CD4-positive, alpha-beta T cell (primary cell): ENCODE results near the gene FOSL1. TPM values are rescaled to one million over a fixed set of nuclear protein-coding genes. Genes with fewer than 3 reads are reported as not detected.

Source experiments
- ATAC-seq: fragments of 200-7000 bp; cut with Tn5 transposase; one replicate; pipeline ENCODE4 v1.10.0; 2022; ENCODE audit warnings: mild to moderate bottlenecking; ENCODE audit not compliant: poor library complexity
- CTCF ChIA-PET: fragments of 350-600 bp; sonication (Branson Sonifier 250); formaldehyde crosslinking; loops from one replicate; lab custom pipeline; 2021; ENCODE audit warnings: antibody characterized with exemption, inconsistent platforms; lab: Charles Lee
- POLR2A ChIA-PET: fragments of 350-600 bp; sonication (Branson Sonifier 250); formaldehyde crosslinking; loops from one replicate; lab custom pipeline; 2021; ENCODE audit warnings: antibody characterized with exemption, inconsistent platforms; lab: Charles Lee
- DNase-seq, 14 experiments: peaks; one replicate each; pipeline ENCODE4 v3.0.0-alpha.2; 2013 to 2020; ENCODE audit warnings: mixed read lengths in 2 of 14
- H3K27ac ChIP-seq, 2 donors: one replicate each; pipeline versions ENCODE4 v1.5.1 to v1.7.0; 2013; ENCODE audit warnings: low read length in 2 of 2, low read depth in 1 of 2, mild to moderate bottlenecking in 1 of 2
- H3K27me3 ChIP-seq, 2 experiments: 1 replicate in 1 of 2; 2 replicates in 1 of 2; pipeline versions ENCODE4 v1.6.1 to v1.7.0; 2013; ENCODE audit warnings: low read length in 2 of 2, control low read depth in 1 of 2, mild to moderate bottlenecking in 1 of 2, moderate library complexity in 1 of 2; ENCODE audit not compliant: insufficient read depth in 2 of 2, control insufficient read depth in 1 of 2
- H3K36me3 ChIP-seq: one replicate; pipeline ENCODE4 v1.6.1; 2013; ENCODE audit warnings: low read length, control low read depth; ENCODE audit not compliant: insufficient read depth
- H3K4me1 ChIP-seq: one replicate; pipeline ENCODE4 v1.6.1; 2013; ENCODE audit warnings: low read length, control low read depth; ENCODE audit not compliant: insufficient read depth
- H3K4me3 ChIP-seq: one replicate; pipeline ENCODE4 v1.5.1; 2013; ENCODE audit warnings: mild to moderate bottlenecking, low read length, moderate library complexity
- H3K9me3 ChIP-seq, 2 experiments: 1 replicate in 1 of 2; 2 replicates in 1 of 2; pipeline versions ENCODE4 v1.6.1 to v1.7.0; 2013; ENCODE audit warnings: low read length in 2 of 2, mild to moderate bottlenecking in 2 of 2, control low read depth in 1 of 2, moderate library complexity in 1 of 2; ENCODE audit not compliant: control insufficient read depth in 1 of 2, insufficient read depth in 1 of 2
- H3K27ac Mint-ChIP-seq: one replicate; pipeline ENCODE4 v1.8.0; 2020; ENCODE audit warnings: mixed read lengths
- H3K27me3 Mint-ChIP-seq: one replicate; pipeline ENCODE4 v1.8.0; 2021; ENCODE audit warnings: mixed read lengths
- H3K36me3 Mint-ChIP-seq: one replicate; pipeline ENCODE4 v1.8.0; 2021; ENCODE audit warnings: low read depth, mixed read lengths
- H3K4me1 Mint-ChIP-seq: one replicate; pipeline ENCODE4 v1.8.0; 2021; ENCODE audit warnings: low read depth, mixed read lengths
- H3K4me3 Mint-ChIP-seq: one replicate; pipeline ENCODE4 v1.8.0; 2020; ENCODE audit warnings: mild to moderate bottlenecking, mixed read lengths
- H3K9me3 Mint-ChIP-seq: one replicate; pipeline ENCODE4 v1.8.0; 2020; ENCODE audit warnings: mixed read lengths
- intact Hi-C, 2 experiments: fragments of 100-400 bp; cut with DNase I in 1 of 2; cut with micrococcal nuclease in 1 of 2; formaldehyde crosslinking; loops; one replicate each; pipeline versions ENCODE4 v1.15.1 to v1.9.0; 2023 to 2025; cut with DNase I, micrococcal nuclease
- total RNA-seq, 174 experiments: library from RNA in 2 of 174; stranded (reverse) in 2 of 174; gene quantifications; one replicate each; pipeline ENCODE4 v1.2.3 and lab custom pipeline; 2021 to 2026
- TF ChIP-seq, protein P1 (sequence below): fragments of 200-600 bp; IDR thresholded peaks from one replicate; pipeline ENCODE4 v1.8.0; 2022; ENCODE audit warnings: antibody characterized with exemption, mild to moderate bottlenecking

FOSL1 gene
- total RNA-seq, 2 experiments from 2014 or later, result 1.8 to 2.2 TPM

DNA sequence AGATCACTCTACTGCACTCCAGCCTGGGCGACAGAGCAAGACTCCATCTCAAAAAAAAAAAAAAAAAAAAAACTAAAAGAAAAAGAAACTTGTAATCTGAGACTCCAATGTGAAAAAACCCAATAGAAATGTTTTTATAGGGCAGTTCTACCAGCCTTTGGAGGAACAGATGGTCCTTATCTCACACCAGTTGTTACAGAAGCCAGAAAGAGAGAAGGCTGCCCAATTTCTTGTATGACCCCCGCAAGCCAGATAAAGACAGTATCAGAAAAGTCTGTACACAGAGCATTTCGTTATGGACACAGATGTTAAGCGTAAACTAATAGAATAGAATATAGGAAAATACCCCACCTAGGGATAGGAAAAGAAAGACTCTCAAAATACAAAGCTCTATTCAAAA is 33.8 kb upstream of the FOSL1 start:
- POLR2A ChIA-PET, result interaction anchor here (0.6 kb wide), 1 partner anchor 46 kb away, joined by 3 read pairs; the partner anchor contains the start of gene FIBP
- Histone ChIP-seq H3K4me1 (peaks cover 2% of the 10 kb centered on the region), H3K36me3 (no peaks in the 10 kb centered on the region), H3K4me3 (no peak overlapping the region), H3K27me3 (no peaks in the 10 kb centered on the region), H3K27ac (no peak overlapping the region), H3K9me3 (no peaks in the 10 kb centered on the region)
- DNase-seq (no peak), ATAC-seq (no peak)
- intact Hi-C loops, result no loop called here
- Mint-ChIP-seq H3K27ac (no peak overlapping the region), H3K36me3 (no peaks in the 10 kb centered on the region), H3K27me3 (no peaks in the 10 kb centered on the region), H3K9me3 (no peaks in the 10 kb centered on the region), H3K4me1 (peaks cover 3% of the 10 kb centered on the region), H3K4me3 (no peak overlapping the region)
- CTCF ChIA-PET, result interaction anchor here (0.7 kb wide), 1 partner anchor 329 kb away, joined by 4 read pairs; no protein-coding TSS in a partner anchor
- TF ChIP-seq, protein P1, sequence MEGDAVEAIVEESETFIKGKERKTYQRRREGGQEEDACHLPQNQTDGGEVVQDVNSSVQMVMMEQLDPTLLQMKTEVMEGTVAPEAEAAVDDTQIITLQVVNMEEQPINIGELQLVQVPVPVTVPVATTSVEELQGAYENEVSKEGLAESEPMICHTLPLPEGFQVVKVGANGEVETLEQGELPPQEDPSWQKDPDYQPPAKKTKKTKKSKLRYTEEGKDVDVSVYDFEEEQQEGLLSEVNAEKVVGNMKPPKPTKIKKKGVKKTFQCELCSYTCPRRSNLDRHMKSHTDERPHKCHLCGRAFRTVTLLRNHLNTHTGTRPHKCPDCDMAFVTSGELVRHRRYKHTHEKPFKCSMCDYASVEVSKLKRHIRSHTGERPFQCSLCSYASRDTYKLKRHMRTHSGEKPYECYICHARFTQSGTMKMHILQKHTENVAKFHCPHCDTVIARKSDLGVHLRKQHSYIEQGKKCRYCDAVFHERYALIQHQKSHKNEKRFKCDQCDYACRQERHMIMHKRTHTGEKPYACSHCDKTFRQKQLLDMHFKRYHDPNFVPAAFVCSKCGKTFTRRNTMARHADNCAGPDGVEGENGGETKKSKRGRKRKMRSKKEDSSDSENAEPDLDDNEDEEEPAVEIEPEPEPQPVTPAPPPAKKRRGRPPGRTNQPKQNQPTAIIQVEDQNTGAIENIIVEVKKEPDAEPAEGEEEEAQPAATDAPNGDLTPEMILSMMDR, result no peak

DNA sequence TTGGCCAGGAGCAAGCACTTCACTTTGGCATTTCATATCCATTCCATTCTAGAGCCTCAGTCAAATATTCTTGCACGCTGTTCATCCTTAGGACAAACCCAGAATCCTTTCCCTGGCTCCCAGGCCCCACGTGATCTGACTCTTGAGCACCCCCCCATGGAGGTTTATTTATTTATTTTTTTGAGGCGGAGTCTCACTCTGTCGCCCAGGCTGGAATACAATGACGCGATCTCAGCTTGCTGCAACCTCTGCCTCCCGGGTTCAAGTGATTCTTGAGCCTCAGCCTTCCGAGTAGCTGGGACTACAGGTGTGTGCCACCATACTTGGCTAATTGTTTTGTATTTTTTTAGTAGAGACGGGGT is 32.4 kb upstream of the FOSL1 start:
- no peaks in the 10 kb centered on the region for H3K9me3 Mint-ChIP-seq
- H3K27me3 ChIP-seq, result no peaks in the 10 kb centered on the region
- H3K4me1 Mint-ChIP-seq, result peaks cover 18% of the 10 kb centered on the region
- no peak overlapping the region for H3K4me3 Mint-ChIP-seq
- H3K4me1 ChIP-seq, result peaks cover 17% of the 10 kb centered on the region
- POLR2A ChIA-PET, result interaction anchor here (1.4 to 2.3 kb wide), 2 partner anchors 42 to 43 kb away, joined by 3 to 5 read pairs; partner anchors contain the start of gene CCDC85B
- H3K27ac Mint-ChIP-seq, result peak overlapping the region; percentile 9
- CTCF ChIA-PET, result interaction anchor here (1.1 to 2.1 kb wide), 3 partner anchors 42 to 48 kb away, joined by 3 to 9 read pairs (median 4); partner anchors contain the start of genes CCDC85B and FIBP
- H3K9me3 ChIP-seq, result no peaks in the 10 kb centered on the region
- H3K36me3 Mint-ChIP-seq, result no peaks in the 10 kb centered on the region
- intact Hi-C loops, result no loop called here
- DNase-seq (peak in 1 of 14 experiments; percentile 29), ATAC-seq (no peak)
- no peak overlapping the region for H3K4me3 ChIP-seq
- H3K27ac ChIP-seq, result no peak overlapping the region
- TF ChIP-seq, protein P1, result no peak
- no peaks in the 10 kb centered on the region for H3K27me3 Mint-ChIP-seq
- H3K36me3 ChIP-seq, result no peaks in the 10 kb centered on the region

GRCh38 chr11:65931773-65932557 is 31.8 kb upstream of the FOSL1 start:
- no peak overlapping the region for H3K27ac ChIP-seq
- H3K4me3 ChIP-seq, result no peak overlapping the region
- POLR2A ChIA-PET, result interaction anchor here (1.4 to 2.3 kb wide), 2 partner anchors 41 to 42 kb away, joined by 3 to 5 read pairs; partner anchors contain the start of gene CCDC85B
- DNase-seq (no peak), ATAC-seq (no peak)
- TF ChIP-seq, protein P1, result no peak
- Mint-ChIP-seq H3K27ac (peak overlapping the region; percentile 20), H3K4me3 (no peak overlapping the region), H3K4me1 (peaks cover 23% of the 10 kb centered on the region), H3K9me3 (no peaks in the 10 kb centered on the region), H3K27me3 (no peaks in the 10 kb centered on the region), H3K36me3 (no peaks in the 10 kb centered on the region)
- intact Hi-C loops, result no loop called here
- H3K9me3 ChIP-seq, result no peaks in the 10 kb centered on the region
- H3K4me1 ChIP-seq, result peaks cover 23% of the 10 kb centered on the region
- no peaks in the 10 kb centered on the region for H3K36me3 ChIP-seq
- no peaks in the 10 kb centered on the region for H3K27me3 ChIP-seq
- CTCF ChIA-PET, result interaction anchor here (1.1 to 2.1 kb wide), 4 partner anchors 30 to 47 kb away, joined by 3 to 9 read pairs (median 4); partner anchors contain the start of genes CCDC85B and FIBP
